ENCODE results near the gene ZNF341.
"Not testable (repeated sequence)": the region's sequence is repeated elsewhere in the genome, so short reads cannot be mapped to it uniquely, and the experiment has no call there.

The ZNF341 gene

DNA sequence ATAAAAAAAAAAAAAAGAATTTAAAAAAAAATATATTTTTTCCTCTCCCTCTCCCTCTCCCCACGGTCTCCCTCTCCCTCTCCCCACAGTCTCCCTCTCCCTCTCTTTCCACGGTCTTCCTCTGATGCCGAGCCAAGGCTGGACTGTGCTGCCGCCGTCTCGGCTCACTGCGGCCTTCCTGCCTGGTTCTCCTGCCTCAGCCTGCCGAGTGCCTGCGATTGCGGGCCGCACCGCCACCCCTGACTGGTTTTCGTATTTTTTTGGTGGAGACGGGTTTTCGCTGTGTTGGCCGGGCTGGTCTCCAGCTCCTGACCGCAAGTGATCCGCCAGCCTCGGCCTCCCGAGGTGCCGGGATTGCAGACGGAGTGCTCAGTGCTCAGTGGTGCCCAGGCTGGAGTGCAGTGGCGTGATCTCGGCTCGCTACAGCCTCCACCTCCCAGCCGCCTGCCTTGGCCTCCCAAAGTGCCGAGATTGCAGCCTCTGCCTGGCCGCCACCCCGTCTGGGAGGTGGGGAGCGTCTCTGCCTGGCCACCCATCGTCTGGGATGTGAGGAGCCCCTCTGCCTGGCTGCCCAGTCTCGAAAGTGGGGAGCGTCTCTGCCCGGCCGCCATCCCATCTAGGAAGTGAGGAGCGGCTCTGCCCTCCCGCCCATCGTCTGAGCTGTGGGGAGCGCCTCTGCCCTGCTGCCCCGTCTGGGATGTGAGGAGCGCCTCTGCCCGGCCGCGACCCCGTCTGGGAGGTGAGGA lies 30.9 kb upstream of the ZNF341 start:
- H3K4me3 ChIP-seq (ENCODE audit: low read length); DNase-seq (ENCODE audit: low read depth, low spot score): not testable (repeated sequence)

GRCh38 chr20:33701629-33702450 lies 30.0 kb upstream of the ZNF341 start:
- H3K4me3 ChIP-seq (ENCODE audit: low read length): no peak overlapping the region

GRCh38 chr20:33702861-33703260 lies 28.9 kb upstream of the ZNF341 start:
- DNase-seq (ENCODE audit: low read depth, low spot score): no peak
- H3K4me3 ChIP-seq (ENCODE audit: low read length): no peak overlapping the region

More at GRCh38 chr20:33701629-33702450, 30.0 kb upstream of the ZNF341 start:
- DNase-seq (ENCODE audit: low read depth, low spot score): no peak

DNA sequence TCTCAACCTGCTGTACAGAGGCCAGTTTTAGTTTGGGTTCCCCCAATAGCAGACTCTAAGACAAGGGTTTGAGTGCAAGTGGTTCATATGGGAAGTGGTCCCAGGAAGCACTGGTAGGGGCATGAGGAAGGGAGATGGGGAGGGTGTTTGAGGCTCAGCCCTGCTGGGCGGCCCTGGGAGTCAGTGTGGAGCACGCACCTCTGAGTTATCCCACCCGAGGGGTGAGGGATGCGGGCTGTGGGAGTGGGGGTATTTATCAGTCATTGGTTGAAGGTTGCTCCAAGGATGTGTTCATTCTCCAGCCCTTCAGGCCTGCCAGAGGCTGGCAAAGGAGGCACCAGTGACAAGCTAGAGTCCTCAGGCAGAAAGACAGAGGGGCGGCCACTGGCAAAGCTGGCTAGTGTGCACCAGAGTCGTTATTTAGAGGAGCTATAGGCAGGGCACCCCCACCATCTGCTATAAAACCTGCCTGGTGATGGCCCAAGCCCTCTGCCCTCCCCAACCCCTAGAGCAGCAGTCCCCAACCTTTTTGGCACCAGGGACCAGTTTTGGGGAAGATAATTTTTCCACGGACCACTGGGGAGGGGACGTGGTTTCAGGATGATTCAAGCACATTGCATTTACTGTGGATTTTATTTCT lies 28.2 kb upstream of the ZNF341 start:
- no peak for DNase-seq (ENCODE audit: low read depth, low spot score)
- H3K4me3 ChIP-seq (ENCODE audit: low read length): no peak overlapping the region

DNA sequence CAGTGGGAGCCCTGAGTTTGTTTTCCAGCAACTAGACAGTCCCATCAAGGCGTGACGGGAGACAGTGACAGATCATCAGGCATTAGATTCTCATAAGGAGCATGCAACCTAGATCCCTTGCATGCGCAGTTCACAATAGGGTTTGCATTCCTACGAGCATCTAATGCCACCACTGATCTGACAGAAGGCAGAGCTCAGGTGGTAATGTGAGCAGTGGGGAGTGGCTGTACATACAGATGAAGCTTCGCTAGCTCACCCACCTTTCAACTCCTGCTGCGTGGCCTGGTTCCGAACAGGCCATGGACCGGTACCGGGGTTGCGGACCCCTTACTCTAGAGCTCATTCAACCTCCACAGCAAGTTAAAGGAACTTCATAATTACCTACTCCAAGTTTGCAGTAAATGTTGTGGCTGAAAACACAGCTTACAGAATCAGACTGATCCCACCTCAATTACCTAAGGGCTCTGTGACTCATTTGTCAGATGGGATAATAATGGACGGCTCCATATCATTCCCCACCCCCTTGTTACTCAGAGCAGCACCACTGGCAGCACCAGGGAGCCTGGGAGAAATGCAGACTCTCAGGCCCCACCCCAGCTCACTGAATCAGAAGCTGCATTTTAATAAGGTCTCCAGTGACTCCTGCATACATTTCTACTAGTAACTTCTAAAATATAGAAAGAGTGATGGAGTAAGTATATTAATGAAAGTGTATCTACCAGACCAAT lies 27.4 kb upstream of the ZNF341 start:
- DNase-seq (ENCODE audit: low read depth, low spot score): no peak

GRCh38 chr20:33707668-33708067 lies 24.1 kb upstream of the ZNF341 start:
- DNase-seq (ENCODE audit: low read depth, low spot score): no peak
- no peak overlapping the region for H3K4me3 ChIP-seq (ENCODE audit: low read length)

More for the DNA sequence above, 27.4 kb upstream of the ZNF341 start:
- no peak overlapping the region for H3K4me3 ChIP-seq (ENCODE audit: low read length)

DNA sequence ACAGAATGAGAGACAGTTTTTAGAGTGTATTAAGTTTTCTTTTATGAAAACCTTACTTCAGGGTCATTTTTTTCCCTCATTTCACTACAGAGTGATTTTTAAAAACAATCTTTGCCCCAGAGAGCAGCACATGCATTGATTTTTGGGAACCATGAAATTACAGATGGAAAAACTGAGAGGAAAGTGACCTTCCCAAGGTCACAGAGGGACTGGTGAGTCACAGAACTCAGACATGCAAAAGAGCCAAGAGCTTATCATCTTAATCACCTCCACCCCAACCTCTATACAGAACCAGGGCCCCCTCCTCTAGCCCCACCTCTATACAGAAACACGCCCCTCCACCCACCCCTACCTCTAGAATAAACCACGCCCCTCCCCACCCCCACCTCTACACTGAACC lies 22.4 kb upstream of the ZNF341 start:
- DNase-seq (ENCODE audit: low read depth, low spot score): no peak
- no peak overlapping the region for H3K4me3 ChIP-seq (ENCODE audit: low read length)

DNA sequence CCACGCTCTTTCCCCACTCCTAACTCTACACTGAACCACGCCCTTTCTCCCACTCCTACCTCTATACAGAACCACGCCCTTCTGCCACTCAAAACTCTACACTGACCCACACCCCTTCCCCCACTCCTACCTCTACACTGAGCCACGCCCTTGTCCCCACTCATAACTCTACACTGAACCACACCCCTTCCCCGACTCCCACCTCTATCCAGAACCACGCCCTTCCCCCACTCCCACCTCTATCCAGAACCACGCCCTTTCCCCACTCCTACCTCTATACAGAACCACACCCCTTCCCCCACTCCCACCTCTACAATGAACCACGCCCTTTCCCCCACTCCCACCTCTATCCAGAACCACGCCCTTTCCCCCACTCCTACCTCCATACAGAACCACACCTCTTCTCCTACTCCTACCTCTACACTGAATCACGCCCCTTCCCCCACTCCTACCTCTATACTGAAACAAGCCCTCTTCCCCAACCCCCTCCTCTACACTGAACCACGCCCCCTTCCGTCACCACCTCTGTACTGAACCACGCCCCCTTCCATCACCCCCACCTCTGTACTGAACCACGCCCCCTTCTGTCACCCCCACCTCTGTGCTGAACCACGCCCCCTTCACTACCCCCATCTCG lies 21.8 kb upstream of the ZNF341 start:
- no peak overlapping the region for H3K4me3 ChIP-seq (ENCODE audit: low read length)
- DNase-seq (ENCODE audit: low read depth, low spot score): no peak

- no peak overlapping the region for H3K4me3 ChIP-seq (ENCODE audit: low read length)
- no peak for DNase-seq (ENCODE audit: low read depth, low spot score)
These were observed 20.9 kb upstream of the ZNF341 start for GRCh38 chr20:33710681-33711445.

- no peak for DNase-seq (ENCODE audit: low read depth, low spot score)
- no peak overlapping the region for H3K4me3 ChIP-seq (ENCODE audit: low read length)
These were observed 20.4 kb upstream of the ZNF341 start for GRCh38 chr20:33711446-33711738.

DNA sequence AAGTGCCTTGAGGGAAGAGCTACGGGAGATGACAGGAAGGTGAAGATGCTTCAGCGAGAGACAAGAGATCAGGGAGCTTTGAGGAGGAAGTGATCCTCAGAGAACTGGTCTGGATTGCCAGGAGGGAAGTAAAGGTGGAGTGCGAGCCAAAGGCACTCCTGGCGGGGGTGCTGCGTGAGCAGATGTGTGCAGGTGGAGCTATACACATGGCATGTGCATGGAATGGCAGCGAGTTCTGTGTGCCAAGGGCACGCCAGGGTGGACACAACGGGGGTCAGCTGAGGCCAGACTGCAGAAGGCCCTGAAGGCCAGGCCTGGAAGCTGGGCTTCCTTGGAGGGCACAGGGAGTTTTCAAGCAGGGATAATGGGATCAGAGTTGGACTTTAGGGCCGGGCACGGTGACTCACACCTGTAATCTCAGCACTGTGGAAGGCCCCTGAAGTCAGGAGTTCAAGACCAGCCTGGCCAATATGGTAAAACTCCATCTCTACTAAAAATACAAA lies 17.9 kb upstream of the ZNF341 start:
- DNase-seq (ENCODE audit: low read depth, low spot score): no peak
- H3K4me3 ChIP-seq (ENCODE audit: low read length): no peak overlapping the region

- no peak overlapping the region for H3K4me3 ChIP-seq (ENCODE audit: low read length)
- DNase-seq (ENCODE audit: low read depth, low spot score): no peak
These were observed 15.3 kb upstream of the ZNF341 start for GRCh38 chr20:33716498-33716897.

DNA sequence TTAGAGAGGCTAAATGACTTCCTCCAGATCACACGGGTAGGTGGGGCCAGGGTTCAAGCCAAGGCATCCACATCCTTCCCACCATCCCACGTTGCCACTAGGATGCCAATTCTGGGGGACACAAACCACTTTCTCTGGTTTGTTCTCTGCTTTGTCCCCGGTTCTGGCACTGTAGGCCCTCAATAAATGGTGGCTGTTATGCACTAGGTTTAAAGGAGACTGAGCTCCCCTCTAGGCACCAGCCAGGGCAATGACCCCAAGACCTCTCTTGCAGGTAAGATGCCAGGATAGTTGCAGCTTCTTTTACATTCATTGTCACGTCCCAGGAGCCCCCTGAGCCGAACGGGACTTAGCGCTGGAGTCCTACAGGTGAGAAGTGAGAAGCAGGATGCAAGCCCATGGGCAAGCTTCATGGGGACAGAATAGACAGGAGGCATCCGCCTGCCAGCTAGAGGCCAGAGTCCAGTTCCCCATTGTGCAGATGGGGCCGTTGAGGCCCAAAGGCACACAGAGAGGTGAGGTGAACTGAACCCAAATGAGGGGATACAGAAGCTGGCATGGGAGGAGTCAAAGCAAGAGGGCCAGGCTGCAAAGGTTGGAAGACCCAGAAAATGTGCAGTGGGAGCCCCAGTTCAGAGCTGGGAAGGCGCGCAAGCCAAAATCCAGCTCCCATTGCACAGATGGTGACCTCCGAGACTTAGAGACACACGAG lies 12.4 kb upstream of the ZNF341 start:
- DNase-seq (ENCODE audit: low read depth, low spot score): no peak
- peak overlapping the region; percentile 71 for H3K4me3 ChIP-seq (ENCODE audit: low read length)

DNA sequence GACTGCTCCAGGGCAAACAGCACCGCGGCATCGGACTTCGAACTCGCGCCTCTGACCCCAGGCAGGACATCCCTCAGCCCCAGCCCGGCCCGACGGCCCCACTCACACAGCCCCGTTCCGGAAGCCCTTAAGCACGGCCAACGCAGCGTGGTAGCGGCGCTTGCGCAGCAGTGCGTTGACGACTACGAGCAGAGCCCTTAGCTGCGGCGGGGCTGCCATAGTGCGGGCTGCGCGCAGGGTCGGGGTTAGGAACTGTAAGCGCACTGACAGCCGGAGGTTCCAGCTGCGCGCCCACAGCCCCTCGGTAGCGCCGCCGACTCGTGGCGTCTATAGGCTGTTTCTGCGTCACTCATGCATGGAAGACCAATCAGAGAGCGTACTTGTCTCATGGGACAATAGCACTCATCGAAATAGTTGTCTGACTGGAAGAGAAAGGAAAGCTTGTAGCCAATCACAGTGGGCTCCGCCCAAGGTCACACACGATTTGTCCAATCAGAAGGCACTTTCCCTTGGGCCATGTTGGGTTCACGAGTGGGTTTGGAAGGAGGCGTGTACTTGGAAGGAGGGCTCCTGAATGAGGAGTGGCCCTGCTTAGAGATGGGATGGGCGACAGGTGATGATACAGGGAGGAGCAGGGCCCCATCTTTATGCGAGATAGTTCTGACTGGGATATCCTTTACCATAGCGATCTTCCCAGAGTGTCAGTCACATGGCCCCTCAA lies 11.6 kb upstream of the ZNF341 start, which contains the start of gene PXMP4:
Gene PXMP4 (minus strand): TSS at position 322 of the 721 bp plus-strand sequence. CDS start 103 bp downstream, at position 219.
- peak; percentile 96 for DNase-seq (ENCODE audit: low read depth, low spot score)
- peak within 1 kb of the TSS; percentile 71 for H3K4me3 ChIP-seq (ENCODE audit: low read length)

DNA sequence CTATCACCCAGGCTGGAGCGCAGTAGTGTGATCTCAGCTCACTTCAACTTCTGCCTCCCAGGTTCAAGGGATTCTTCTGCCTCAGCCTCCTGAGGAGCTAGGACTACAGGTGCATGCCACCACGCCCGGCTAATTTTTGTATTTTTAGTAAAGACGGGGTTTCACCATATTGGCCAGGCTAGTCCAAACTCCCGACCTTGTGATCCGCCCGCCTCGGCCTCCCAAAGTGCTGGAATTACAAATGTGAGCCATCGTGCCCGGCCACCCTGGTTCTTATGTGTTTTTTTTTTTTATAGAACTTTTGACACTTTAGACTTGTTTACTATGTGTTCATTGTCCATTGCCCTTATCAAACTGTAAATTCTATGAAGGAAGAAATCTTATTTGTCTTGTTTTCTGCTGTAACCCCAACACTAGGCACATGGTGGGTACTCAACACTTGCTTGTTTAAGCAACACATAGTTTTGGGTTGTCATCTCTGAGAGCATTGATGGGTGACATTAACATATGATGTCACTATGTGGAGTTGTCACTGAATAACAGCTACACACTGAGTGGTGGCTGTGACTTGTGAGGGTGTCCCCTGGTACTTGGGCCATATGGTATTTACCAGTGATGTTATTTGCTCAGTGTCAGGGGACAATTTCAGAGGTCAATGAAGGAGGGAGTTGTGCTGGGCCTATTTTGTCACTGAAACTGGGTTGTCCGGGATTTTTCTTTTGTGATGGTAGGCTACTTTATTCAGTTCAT lies 10.2 kb upstream of the ZNF341 start:
- DNase-seq (ENCODE audit: low read depth, low spot score): no peak
- no peak overlapping the region for H3K4me3 ChIP-seq (ENCODE audit: low read length)

GRCh38 chr20:33724439-33725094 lies 7.2 kb upstream of the ZNF341 start:
- H3K4me3 ChIP-seq (ENCODE audit: low read length): no peak overlapping the region
- no peak for DNase-seq (ENCODE audit: low read depth, low spot score)

Data from Jurkat, Clone E6-1 (cell line).